ENCODE data around the gene NHSL2.

Gene NHSL2

GRCh38 chrX:71992711-71993110, 82.1 kb downstream of the NHSL2 start:
- peak; percentile 34 for DNase-seq

GRCh38 chrX:71993371-71993770, 82.7 kb downstream of the NHSL2 start:
- DNase-seq = no peak

GRCh38 chrX:71994601-71995000, 84.0 kb downstream of the NHSL2 start:
- no peak for DNase-seq

- no peak for DNase-seq
These were observed 84.5 kb downstream of the NHSL2 start for GRCh38 chrX:71995122-71995521.

GRCh38 chrX:71996136-71996535, 85.5 kb downstream of the NHSL2 start:
- no peak for DNase-seq

- no peak for DNase-seq
These were observed 86.2 kb downstream of the NHSL2 start for GRCh38 chrX:71996826-71997225.

GRCh38 chrX:71997320-71997719, 86.7 kb downstream of the NHSL2 start:
- DNase-seq = no peak

GRCh38 chrX:71998836-71999509, 88.3 kb downstream of the NHSL2 start:
- DNase-seq = peak; percentile 30

- no peak for DNase-seq
These were observed 88.9 kb downstream of the NHSL2 start for GRCh38 chrX:71999535-71999934.

- no peak for DNase-seq
These were observed 90.8 kb downstream of the NHSL2 start for GRCh38 chrX:72001471-72001870.

GRCh38 chrX:72001906-72002305, 91.3 kb downstream of the NHSL2 start:
- DNase-seq = no peak

GRCh38 chrX:72002875-72003274, 92.2 kb downstream of the NHSL2 start:
- no peak for DNase-seq

GRCh38 chrX:72003811-72004750, 93.4 kb downstream of the NHSL2 start:
- DNase-seq = no peak

GRCh38 chrX:72005046-72005445, 94.4 kb downstream of the NHSL2 start:
- DNase-seq = no peak

- DNase-seq = no peak
These were observed 95.8 kb downstream of the NHSL2 start for GRCh38 chrX:72006461-72006860.

- DNase-seq = no peak
These were observed 99.1 kb downstream of the NHSL2 start for GRCh38 chrX:72009731-72010130.

- DNase-seq = no peak
These were observed 101.1 kb downstream of the NHSL2 start for GRCh38 chrX:72011734-72012133.

GRCh38 chrX:72015383-72015782, 104.7 kb downstream of the NHSL2 start:
- DNase-seq = no peak

GRCh38 chrX:72016881-72017783, 106.5 kb downstream of the NHSL2 start:
- DNase-seq = no peak

GRCh38 chrX:72018277-72019112, 107.8 kb downstream of the NHSL2 start:
- peak; percentile 86 for DNase-seq

GRCh38 chrX:72019487-72019886, 108.8 kb downstream of the NHSL2 start:
- no peak for DNase-seq

GRCh38 chrX:72020204-72020603, 109.6 kb downstream of the NHSL2 start:
- no peak for DNase-seq

Measured in activated naive CD4-positive, alpha-beta T cell treated with Interleukin-2 at 50 U/mL for 16 hours (primary cell).